GM21786 (cell line): ENCODE data around the gene KRTAP9-9.
"Not testable (repeated sequence)": the region's sequence is repeated elsewhere in the genome, so short reads cannot be mapped to it uniquely, and the experiment has no call there.

Experiments used
- ATAC-seq: cut with Tn5 transposase; IDR thresholded peaks from one replicate; pipeline ENCODE4 v1.9.1; 2021; ENCODE audit not compliant: unreplicated experiment

The KRTAP9-9 gene

GRCh38 chr17:41264599-41264998 is 9.4 kb downstream of the KRTAP9-9 start:
- no peak for ATAC-seq

GRCh38 chr17:41265078-41265477 is 9.9 kb downstream of the KRTAP9-9 start, which contains the start of gene KRTAP9-6:
Gene KRTAP9-6 (plus strand): TSS chr17:41265378. CDS start chr17:41265378, 0 bp downstream.
- ATAC-seq, result no peak

- ATAC-seq, result no peak
Observed at GRCh38 chr17:41267711-41268110, 12.5 kb downstream of the KRTAP9-9 start.

GRCh38 chr17:41271323-41271722 is 16.1 kb downstream of the KRTAP9-9 start:
- not testable (repeated sequence) for ATAC-seq

- ATAC-seq, result no peak
Observed at GRCh38 chr17:41271858-41272257, 16.7 kb downstream of the KRTAP9-9 start.

GRCh38 chr17:41275648-41276190 is 20.5 kb downstream of the KRTAP9-9 start, which contains the start of gene KRTAP9-7:
Gene KRTAP9-7 (plus strand): TSS chr17:41275698. CDS start chr17:41275698, 0 bp downstream.
- ATAC-seq, result not testable (repeated sequence)

- no peak for ATAC-seq
Observed at GRCh38 chr17:41278176-41278955, 23.2 kb downstream of the KRTAP9-9 start.

GRCh38 chr17:41284043-41284442 is 28.9 kb downstream of the KRTAP9-9 start:
- ATAC-seq, result no peak

GRCh38 chr17:41284546-41284945 is 29.4 kb downstream of the KRTAP9-9 start:
- ATAC-seq, result no peak

- no peak for ATAC-seq
Observed at GRCh38 chr17:41287050-41287449, 31.9 kb downstream of the KRTAP9-9 start.

- ATAC-seq, result no peak
Observed at GRCh38 chr17:41294016-41294415, 38.8 kb downstream of the KRTAP9-9 start.

- ATAC-seq, result no peak
Observed at GRCh38 chr17:41296846-41297245, 41.7 kb downstream of the KRTAP9-9 start.

- no peak for ATAC-seq
Observed at GRCh38 chr17:41298458-41299135, 43.4 kb downstream of the KRTAP9-9 start.

GRCh38 chr17:41301204-41301790 is 46.1 kb downstream of the KRTAP9-9 start:
- no peak for ATAC-seq

- no peak for ATAC-seq
Observed at GRCh38 chr17:41301916-41302901, 47.0 kb downstream of the KRTAP9-9 start, which contains the start of gene KRTAP29-1. Gene KRTAP29-1 (minus strand): TSS chr17:41302851. CDS start chr17:41302851, 0 bp downstream.

- ATAC-seq, result no peak
Observed at GRCh38 chr17:41302981-41303380, 47.8 kb downstream of the KRTAP9-9 start.

GRCh38 chr17:41304091-41304490 is 48.9 kb downstream of the KRTAP9-9 start:
- ATAC-seq, result no peak
